Stimulated activated CD4-positive, alpha-beta T cell treated with anti-CD3 and anti-CD28 coated beads, Interleukin-4, amount 100 ng/mL, for 24 hours (primary cell): ENCODE data around the gene MRGPRD.
"Not testable (repeated sequence)": the region's sequence is repeated elsewhere in the genome, so short reads cannot be mapped to it uniquely, and the experiment has no call there.

ENCODE experiments used
- DNase-seq: peaks from one replicate; pipeline ENCODE4 v3.0.0-alpha.2; 2020

MRGPRD gene

DNA sequence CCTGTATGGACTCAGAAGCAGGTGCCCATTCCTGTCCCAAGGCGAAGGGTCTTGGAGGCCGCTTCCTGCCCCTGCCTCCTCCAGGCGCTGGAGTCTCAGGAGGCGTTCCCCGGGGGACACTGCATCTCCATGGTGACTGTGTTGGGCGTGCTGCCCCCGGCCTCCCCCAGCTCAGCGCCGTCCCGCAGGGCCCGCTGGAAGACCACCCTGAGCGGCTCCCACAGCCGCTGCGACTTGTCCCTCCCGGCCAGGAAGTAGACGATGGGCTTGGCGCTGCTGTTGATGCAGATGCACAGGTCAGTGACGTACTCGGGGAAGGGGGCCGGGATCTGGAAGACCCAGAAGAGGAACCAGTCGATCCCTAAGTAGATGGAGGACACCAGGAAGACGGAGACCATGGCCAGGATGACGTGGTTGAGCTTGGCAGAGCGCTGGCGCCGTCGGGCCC lies 24.4 kb upstream of the MRGPRD start:
- DNase-seq, result no peak

DNA sequence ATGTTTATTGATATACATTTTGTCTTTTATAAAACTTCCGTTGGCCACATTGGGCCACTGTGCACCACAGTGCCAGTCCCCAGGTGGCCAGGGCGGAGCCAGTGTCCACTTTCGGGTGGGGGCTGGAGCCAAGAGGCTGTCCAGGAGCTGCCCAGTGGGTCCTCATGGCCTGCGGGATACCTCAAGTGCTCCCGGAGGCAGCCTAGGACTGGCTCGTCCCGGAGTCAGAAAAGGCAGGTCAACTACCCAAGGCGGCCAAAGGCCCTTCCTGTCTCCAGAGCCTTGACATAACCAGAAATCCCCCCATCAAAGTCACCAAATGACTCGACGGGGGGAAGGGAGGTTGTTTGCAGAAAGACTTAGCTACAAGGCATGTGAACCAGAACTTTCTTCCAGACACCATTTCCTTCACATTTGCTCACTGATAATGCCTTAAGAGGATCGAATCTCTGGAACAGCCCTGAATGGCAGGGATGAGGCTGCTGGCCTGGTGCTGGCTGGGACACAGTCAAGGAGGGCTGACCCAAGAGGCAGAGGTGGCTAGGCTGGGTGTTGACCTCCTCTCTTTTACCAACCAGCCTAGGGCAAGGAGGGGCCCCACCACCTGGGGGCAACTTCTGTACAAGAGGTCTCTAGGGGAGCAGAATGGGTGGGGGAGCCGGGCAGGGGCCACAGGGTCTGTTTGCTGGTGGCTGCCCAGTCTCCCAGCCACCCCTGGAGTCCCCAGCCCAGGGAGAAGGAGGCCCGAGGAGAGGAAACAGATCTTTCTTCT lies 23.8 kb upstream of the MRGPRD start:
- DNase-seq, result no peak

DNA sequence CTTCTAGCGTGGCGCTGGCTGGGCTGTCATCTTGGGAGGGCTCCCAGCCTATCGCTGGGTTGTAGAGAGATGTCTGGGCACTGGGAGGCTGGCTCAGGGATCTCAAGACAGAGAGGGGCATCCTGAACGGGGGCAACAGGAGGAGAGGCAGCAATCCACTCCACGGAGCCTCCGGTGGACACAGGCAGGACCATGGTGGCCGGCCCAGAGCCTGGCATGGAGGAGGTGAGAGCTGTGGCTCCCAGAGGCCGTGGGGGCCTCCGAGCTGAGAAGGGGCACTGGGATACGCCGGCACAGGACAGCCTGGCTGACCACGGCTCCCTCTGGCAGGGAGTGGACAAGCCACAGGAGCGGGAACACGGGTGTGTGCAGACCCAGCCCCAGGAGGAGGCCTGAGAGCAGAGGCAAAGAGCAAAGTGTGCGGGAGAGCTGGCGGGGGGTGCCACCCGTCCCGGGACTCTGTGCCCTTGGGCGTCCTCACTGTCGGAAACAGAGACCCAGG lies 23.1 kb upstream of the MRGPRD start:
- DNase-seq, result no peak

DNA sequence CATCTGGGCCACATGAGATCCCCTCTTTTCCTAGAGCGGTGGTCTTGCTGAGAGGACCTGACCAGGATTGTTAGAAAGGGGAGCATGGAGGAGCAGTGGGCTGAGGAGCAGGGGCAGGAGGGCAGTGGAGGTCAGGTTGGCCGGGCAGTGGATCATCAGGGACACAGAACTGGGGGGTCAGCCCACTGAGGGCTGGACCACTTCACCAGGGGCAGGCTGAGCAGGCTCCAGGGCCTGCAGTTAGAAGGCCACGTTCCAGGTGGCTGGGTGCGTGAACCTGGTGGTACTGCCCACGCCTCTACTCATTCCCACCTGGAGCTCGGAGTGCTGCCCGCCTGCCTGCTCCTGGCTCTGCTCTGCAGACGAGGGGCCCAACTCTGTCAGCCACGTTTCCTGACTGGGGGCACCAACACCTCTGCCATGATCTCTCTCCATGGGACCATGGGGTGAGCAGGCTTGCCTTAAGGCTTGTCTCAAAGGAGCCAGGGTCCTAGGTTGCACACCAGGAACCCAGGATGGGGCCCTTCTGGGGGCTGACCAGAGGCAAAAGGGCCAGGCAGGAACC lies 22.6 kb upstream of the MRGPRD start:
- no peak for DNase-seq

DNA sequence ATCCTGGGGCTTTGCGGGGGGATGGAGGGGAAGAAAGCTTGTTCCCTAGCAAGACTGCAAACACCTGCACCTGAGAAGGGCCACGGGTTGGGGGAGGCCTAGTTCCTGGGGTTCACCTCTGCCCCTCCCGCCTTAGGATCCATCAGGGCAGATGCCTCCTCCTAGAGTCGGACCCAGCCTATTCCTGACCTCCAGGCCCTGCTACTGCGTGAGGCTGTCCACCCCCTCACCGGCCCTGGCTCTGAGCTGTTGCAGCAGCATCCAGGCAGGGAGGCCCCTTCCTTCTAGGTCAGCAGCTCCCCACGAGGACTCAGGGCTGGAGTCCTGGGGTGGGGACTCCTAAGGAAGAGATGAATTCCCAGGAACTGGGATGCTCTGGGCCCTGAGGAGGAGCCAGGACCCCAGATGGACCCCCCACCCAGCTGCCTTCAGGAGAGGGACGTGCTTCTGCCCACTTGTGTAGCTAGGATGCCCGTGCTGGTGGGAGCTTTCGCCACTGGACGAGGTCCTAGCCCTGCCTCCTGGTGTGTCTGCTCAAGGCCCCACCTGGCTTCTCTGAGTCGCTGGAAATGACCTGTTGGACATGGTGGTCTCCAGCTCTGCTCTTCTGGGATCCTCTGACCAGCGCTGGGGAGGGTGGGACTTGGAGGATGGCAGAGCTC lies 21.9 kb upstream of the MRGPRD start:
- no peak for DNase-seq

DNA sequence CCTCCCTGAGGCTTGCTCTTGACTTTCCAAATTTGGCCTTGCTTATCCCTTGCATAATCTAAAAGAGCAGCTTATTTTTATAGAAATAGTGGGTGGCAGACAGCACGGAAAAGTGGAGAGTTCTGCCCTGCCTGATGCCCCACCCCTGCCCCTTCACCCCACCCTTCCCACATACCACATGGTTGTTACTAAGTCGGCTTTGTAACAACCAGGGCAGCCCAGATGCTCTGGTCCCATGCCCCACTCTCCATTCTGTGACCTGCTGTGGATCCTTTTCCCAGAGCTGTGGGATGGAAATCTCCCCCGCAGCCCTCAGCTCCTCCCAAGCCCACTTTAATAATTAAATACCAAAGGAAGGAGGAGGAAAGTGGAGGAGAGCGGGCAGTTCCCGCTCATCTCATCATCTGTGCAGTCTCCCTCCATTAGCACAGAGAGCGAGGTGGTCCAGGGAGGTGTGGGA lies 21.4 kb upstream of the MRGPRD start:
- no peak for DNase-seq

DNA sequence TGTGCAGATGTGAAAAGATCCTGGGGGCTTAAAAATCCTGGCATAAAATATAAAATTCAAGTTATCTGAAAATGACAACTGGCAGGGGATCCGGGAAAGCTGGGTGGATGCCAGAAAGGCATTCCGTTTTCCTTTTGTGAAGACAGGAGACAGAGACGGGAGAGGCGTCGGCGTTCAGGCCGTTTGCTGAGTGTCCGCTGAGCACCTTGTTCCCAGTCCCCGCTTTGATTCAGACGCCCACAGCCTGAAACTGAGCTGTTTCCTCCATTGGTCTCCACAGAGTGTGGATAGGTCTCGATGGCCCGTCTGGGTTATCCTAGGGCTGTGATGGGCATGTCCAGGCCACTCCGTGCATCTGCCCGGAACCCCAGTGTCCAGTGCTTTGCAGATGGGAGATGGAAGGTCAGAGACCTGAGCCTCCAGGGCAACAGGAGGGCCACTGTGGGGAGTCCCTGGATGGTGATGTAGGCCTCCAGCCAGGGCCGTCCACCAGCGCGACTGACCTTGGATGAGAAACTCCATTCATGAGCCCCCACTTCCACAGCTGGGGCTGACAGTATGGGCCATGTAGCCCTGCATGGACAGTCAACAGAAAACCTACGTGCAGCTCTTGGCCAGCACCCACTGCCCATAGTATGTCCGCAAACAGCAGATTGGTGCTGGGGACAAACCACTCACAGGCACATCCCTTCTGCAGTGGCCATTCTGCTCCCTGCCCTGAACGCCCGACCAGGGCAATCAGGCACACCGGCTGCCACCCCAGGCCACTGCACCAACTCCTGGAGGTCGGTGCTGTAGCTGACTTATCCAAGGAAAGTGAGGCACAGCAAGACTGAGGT lies 20.7 kb upstream of the MRGPRD start:
- DNase-seq, result no peak

DNA sequence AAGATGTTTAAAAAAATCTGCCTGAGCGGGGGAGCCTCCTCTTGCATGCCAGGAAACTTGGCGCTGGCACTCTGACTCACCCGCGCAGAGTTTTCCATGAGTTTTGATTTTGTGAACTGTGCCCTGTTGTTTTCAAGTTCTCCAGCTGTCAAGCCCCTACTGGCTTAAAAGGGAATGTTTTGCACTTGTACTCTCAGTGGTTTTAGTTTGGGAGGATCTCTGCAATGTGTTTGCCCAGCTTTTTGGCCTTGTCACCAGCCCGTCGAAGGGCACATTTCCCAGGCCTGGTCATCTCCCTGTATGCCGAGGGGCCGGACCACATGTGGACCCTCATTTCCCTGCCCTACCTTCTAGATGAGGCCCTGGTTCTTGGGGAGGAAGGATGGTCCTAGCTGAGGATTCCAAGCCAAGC lies 20.1 kb upstream of the MRGPRD start:
- no peak for DNase-seq

DNA sequence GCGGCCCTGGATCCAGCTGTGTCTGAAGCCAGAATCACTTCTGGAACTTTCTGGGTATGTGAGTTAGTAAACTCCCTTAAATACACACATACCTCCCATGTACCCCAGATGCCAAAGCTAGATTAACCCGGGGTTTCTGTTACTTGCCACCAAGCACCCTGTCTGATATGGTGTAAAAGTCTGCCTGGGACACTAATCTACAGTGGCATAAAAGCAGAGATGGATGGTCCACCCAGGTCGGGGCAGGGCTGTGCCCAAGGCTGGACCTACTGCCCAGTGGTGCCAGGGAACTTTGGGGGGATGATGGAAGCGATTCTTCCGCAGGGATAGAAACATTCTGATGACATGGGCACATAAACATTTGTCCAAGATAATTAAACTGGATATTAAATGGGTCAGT lies 19.6 kb upstream of the MRGPRD start:
- no peak for DNase-seq

DNA sequence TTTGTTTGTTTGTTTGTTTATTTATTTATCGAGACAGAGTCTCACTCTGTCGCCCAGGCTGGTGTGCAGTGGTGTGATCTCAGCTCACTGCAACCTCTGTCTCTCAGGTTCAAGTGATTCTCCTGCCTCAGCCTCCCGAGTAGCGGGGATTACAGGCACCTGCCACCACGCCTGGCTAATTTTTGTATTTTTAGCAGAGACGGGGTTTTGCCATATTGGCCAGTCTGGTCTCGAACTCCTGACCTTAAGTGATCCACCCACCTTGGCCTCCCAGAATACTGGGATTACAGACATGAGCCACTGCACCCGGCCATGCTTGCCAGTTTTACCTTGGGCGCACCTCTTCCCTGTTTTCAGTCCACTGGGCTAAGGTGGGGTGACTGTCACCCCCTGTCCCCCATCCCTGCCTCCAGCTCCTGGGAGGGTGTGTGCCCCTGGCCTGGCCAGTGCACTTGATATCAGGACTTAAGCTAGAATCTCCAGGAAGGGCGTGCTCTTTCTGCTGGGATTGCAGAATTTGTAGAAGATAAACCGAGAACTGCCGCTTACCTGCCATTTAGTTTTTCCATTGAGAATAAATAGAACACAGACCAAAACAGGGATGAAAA lies 19.1 kb upstream of the MRGPRD start:
- not testable (repeated sequence) for DNase-seq

DNA sequence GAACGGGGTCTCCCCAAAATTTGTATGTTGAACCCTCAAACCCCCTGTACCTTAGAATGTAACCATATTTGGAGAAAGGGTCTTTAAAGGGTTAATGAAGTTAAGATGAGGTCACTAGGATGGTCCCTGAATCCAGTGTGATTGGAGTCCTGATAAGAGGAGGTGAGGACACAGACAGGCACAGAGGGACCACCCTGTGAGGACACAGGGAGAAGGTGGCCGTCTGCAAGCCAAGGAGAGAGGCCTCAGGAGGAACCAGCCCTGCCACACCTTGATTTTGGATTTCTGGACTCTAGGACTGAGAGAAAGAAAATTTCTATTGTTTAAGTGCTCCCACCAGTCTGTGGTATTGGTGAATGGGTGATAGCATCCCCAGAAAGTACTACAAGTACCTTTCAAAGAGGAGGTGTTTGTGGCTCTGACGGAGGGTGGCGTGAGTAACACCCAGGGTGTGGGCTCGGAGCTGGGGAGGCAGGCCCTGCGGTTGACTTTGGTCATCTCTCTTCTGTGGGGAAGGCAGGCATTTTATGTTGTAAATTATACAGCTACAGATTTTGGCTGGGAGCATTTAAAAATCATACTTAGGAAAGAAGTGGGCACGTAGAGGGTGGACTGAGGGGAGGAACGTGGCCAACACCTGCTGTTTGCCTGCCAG lies 18.4 kb upstream of the MRGPRD start:
- no peak for DNase-seq

DNA sequence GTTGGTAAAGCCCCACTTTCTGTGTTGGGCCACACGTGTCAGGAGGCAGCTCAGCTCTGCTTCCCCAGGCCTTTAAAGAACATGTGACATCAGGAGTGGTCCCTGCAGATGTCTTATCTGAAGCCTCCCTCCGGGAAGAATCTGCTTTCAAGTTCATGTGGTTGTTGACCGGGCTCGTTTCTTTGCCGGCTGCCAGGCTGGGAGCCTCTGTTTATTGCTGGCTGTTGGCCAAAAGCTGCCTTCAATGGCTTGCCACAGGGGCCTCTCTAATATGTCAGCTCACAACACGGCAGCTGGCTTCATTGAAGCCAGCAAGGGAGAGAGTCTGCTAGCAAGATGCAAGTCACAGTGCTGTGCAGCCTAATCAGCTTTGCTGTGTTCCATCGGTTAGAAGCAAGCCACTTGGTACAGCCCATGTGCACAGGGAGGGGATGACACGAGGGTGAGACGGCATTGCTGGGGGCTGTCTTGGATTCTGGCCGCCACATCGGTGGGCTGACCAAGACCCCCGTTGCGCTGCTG lies 17.7 kb upstream of the MRGPRD start:
- DNase-seq, result no peak

DNA sequence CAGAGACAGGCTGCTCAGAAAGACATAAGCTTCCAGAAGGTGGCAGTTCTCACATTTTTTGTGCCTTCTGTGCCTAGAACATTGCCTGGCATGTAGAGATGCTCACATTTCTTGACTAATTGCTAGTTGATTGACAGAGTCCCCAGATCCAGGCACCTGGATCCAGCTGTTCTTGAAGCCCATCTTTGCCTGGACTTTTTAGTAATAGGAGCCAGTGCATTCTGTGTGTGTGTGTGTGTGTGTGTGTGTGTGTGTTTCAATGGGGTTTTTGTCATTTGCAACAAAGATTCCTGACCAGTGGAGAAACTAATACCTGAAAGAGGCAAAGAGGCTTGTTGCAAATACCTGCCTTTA lies 17.2 kb upstream of the MRGPRD start:
- DNase-seq, result no peak

DNA sequence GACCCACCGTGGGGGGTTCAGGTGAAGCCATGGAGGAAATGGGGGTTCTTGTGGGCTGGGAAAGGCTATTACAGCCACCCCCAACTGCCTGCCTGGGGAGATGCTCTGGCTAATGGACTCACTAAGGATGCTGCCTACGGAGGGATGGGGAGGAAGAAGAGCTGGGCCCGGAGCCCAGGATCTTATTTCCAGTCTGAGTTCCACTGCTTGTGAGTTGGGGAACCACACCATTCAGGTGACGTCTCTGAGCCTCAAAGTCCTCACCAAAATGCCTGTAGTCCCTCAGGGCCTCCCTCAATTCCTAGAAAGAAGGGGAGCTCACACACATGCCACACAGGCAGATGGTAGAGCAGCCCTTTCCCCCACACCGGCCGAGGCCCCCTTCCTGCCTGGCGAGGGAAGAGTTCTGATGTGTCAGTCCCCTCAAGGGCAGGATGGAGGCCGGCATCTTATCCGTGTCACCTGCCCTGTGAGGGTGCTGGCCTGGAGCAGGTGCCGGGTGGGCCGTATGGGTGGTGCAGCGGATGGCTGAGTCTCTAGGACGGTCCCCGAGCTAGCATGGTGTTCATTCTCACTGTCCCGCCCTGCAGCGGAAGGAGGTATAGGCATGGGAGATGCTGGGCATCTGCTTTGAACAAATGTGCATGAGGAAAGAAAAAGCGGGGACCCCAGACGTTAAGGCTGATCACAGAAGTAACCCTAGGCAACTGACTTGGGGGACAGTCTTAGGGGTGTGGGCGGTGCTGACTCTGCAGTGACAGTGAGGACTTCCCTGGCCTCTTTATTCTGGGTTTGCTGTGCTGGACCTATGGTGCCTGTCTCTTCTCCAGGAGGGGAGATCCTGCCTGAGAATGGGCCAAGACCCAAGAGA lies 16.6 kb upstream of the MRGPRD start:
- no peak for DNase-seq

DNA sequence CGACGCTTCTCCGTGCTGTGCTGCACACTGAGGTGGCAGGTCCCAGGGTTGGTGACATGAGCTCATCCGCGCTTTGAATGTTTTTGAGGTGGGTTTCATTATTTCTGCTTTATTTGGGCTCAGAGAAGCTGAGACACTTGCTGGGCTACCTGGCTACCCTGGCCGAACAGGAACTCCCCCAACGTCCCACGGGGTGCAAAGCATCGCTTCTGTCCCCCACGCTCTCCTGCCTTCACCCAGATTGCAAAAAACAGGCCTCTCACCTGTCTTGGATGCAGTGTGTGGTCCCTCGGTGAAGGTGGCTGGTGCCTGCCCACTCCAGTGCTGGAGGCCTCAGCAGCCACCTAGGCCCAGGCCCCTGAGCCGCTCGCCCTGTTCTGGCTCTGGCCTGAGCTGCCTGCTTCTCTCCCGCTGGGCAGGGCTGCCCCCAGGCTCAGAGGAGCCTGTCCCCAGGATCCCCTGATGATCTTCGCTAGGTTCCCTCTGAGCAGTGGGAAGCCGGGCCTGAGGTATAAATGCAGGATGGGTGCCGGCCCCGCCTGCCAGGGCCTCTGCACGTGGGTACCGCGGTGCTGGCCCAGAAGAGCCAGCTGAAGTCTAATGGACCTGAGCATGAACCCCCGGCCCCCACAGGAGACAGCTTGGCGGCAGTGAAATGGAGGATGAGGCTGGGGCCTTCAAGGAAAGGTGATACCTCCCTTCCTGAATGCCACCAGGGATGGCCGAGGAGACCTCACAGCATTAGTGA lies 15.8 kb upstream of the MRGPRD start:
- DNase-seq, result no peak

DNA sequence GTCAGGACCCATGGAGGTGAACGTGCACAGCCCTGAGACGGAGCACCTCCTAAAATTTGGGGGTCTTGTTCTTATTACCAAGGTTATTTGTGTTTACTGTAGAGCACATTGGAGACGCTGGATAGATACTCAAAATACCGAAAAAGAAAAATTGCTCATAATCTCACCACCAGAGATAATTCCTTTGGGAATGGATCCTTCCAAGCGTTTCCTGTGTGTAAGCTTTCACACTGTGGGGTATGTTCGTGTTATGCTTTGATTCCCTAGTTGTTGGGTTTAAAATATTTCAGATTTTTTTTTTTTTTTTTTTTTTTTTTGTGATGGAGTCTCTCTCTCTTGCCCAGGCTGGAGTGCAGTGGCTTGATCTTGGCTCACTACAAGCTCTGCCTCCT lies 14.1 kb upstream of the MRGPRD start:
- DNase-seq, result no peak

DNA sequence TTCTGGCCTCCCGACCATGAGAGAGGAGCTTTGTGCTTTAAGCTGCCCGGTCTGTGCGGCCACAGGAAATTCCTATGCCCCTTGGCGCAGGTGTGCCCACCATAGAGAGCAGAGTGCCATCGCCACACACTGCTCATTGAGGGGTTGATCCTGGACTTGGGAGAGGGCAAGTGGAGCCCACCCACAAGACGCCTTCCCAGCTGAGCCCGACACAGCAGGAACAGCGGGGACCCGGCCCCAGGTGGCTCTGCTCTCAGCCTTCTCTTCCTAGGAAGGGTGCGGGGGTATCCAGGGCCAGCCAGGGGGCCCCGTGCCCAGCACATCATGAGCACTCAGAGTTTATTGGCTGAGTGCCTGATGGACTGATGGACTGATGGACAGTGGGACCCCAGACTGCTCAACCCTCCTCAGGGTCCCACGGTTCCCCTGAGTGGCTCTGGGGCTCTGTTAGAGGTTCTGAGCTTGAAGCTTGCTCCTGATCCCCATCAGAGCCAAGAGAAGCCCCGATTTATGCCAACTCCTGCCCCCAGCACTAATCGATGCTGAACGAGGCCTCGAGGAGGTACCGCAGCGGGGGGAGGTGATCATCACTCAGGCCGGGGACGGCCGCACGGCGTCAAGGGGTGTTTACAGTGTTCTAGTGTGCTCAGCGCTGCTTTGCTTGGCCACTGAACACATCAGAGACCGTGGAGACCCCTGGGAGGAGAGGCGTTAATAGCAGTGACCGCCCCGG lies 13.5 kb upstream of the MRGPRD start:
- DNase-seq, result no peak

DNA sequence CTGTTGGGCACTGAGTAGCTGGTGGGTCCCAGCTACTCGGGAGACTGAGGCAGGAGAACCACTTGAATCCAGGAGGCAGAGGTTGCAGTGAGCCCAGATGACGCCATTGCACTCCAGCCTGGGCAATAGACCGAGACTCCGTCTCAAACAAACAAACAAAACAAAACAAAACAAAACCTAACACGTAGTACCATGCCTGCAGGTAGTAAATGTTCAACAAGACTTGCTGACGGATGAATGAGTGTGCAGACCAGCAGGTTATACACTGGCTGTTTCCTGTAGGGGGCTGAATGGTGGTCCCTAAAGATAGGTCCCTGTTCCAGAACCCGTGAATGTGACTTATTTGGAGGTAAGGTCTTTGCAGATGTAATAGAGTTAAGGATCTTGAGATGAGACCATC lies 12.8 kb upstream of the MRGPRD start:
- DNase-seq, result no peak

DNA sequence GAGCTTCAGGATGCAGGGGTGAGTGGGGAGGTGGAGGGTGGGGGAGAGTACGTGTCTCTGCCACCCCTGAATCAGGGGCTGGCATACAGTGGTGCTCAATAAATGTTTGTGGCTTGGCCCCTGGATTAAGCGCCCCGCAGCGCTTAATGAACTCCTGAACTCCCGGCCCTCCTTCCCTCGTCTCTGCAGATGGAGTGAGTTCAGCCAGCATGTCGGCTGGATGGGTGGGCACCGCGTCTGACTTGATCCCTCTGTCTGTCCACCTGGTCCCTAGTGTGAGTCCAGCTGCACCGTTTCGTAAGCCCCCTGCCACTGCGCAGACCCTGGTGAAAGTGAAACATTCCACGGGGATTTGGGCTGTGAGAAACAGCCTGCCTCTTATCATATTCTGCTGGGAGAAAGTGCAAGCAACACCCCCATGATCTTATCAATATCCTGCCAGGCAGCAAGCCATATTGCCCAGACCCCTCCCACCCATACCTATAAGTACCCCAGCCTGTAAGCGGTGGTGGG lies 12.0 kb upstream of the MRGPRD start:
- no peak for DNase-seq
